Panc1 (cell line): Measurements from ENCODE around the gene SLC22A23. TPM values are rescaled to one million over a fixed set of nuclear protein-coding genes. Genes with fewer than 3 reads are reported as not detected.
"Not testable (repeated sequence)": the region's sequence is repeated elsewhere in the genome, so short reads cannot be mapped to it uniquely, and the experiment has no call there.

Source experiments
- ATAC-seq: fragments of 200-7000 bp; cut with Tn5 transposase; 2 replicates; pipeline ENCODE4 v1.9.1; 2020; ENCODE audit warnings: mild to moderate bottlenecking, moderate library complexity
- BruUV-seq: library from RNA; stranded (reverse); fragments of 400-500 nt; replicated peaks from 2 replicates; lab custom pipeline; 2021; lab: Mats Ljungman, UMichigan
- CTCF ChIA-PET: fragments of 300-600 bp; sonication (Branson Sonifier 250); formaldehyde crosslinking; loops from one replicate; lab custom pipeline; 2022; ENCODE audit warnings: antibody characterized with exemption; lab: Charles Lee
- POLR2A ChIA-PET: fragments of 300-600 bp; sonication (Branson Sonifier 250); formaldehyde crosslinking; loops from one replicate; lab custom pipeline; 2022; ENCODE audit warnings: antibody characterized with exemption; lab: Charles Lee
- DNase-seq: peaks from one replicate; pipeline ENCODE4 v3.0.0-alpha.2; 2010; ENCODE audit warnings: low read depth, low spot score
- H3K27ac ChIP-seq: 2 replicates; pipeline ENCODE4 v1.5.1; 2011; ENCODE audit warnings: mild to moderate bottlenecking, low read length, inconsistent platforms
- H3K27me3 ChIP-seq: fragments of 200-500 bp; sonication (Bioruptor generic); 2 replicates; pipeline ENCODE4 v1.6.0; 2014; ENCODE audit warnings: low read length, inconsistent platforms; ENCODE audit not compliant: control insufficient read depth, insufficient read depth
- H3K36me3 ChIP-seq: fragments of 200-500 bp; sonication (Bioruptor generic); 2 replicates; pipeline ENCODE4 v1.5.1; 2014; ENCODE audit warnings: inconsistent platforms, mild to moderate bottlenecking, low read length, moderate library complexity; ENCODE audit not compliant: control insufficient read depth, insufficient read depth
- H3K4me1 ChIP-seq: 2 replicates; pipeline ENCODE4 v1.5.1; 2011; ENCODE audit warnings: inconsistent platforms, mild to moderate bottlenecking, low read length, moderate library complexity; ENCODE audit not compliant: control insufficient read depth, insufficient read depth
- H3K4me3 ChIP-seq, 2 experiments: 2 replicates each; pipeline ENCODE4 v1.5.1; 2011 to 2012; ENCODE audit warnings: low read depth in 2 of 2, low read length in 2 of 2, mild to moderate bottlenecking in 2 of 2, inconsistent platforms in 1 of 2, moderate library complexity in 1 of 2
- H3K9me3 ChIP-seq: fragments of 200-500 bp; sonication (Bioruptor generic); 2 replicates; pipeline ENCODE4 v1.5.1; 2014; ENCODE audit warnings: low read depth, mild to moderate bottlenecking, inconsistent platforms, low read length, moderate library complexity; ENCODE audit not compliant: control insufficient read depth, insufficient read depth
- CTCF ChIP-seq: fragments of 450-650 bp; IDR thresholded peaks from 2 replicates; pipeline ENCODE4 v1.5.1; 2017; ENCODE audit warnings: mild to moderate bottlenecking
- POLR2AphosphoS5 ChIP-seq: IDR thresholded peaks from 2 replicates; pipeline ENCODE4 v1.6.1; 2012; ENCODE audit warnings: mild to moderate bottlenecking, low read depth, low read length, moderate library complexity
- REST ChIP-seq, 2 experiments: IDR thresholded peaks; 2 replicates each; pipeline ENCODE4 v1.6.1; 2011 to 2012; ENCODE audit warnings: low read depth in 2 of 2, control low read depth in 1 of 2, low read length in 1 of 2, mild to moderate bottlenecking in 1 of 2, moderate library complexity in 1 of 2; ENCODE audit not compliant: insufficient read depth in 1 of 2
- SIN3A ChIP-seq: IDR thresholded peaks from 2 replicates; pipeline ENCODE4 v1.6.1; 2012; ENCODE audit warnings: low read depth, mild to moderate bottlenecking, low read length, moderate library complexity, borderline replicate concordance; ENCODE audit not compliant: insufficient read depth
- TCF7L2 ChIP-seq: IDR thresholded peaks from 2 replicates; pipeline ENCODE4 v1.6.1; 2011; ENCODE audit warnings: mild to moderate bottlenecking, low read depth, low read length, inconsistent platforms
- in situ Hi-C: cut with HindIII; loops from 2 replicates; pipeline ENCODE4 v1.10.0; 2016; ENCODE audit warnings: low sequenced_read_pairs, low pct_unique_long_range_greater_than_20kb
- intact Hi-C: fragments of 100-400 bp; cut with micrococcal nuclease; formaldehyde crosslinking; loops from one replicate; pipeline ENCODE4 v1.10.0; 2022; ENCODE audit not compliant: unreplicated experiment
- total RNA-seq: library from RNA; stranded (reverse); gene quantifications from one replicate; pipeline ENCODE4 v1.2.1, GENCODE V29; 2021; ENCODE audit not compliant: unreplicated experiment

The SLC22A23 gene
- total RNA-seq, 1 experiment from 2014 or later, result 4.5 TPM

DNA sequence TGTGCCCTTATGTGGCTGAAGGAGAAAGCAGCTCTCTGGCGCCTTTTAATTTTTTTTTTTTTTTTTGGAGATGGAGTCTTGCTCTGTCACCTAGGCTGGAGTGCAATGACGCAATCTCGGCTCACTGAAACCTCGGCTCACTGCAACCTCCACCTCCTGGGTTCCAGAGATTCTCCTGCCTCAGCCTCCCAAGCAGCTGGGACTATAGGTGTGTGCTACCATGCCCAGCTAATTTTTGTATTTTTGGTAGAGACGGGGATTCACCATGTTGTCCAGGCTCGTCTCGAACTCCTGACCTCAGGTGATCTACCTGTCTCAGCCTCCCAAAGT lies 212.1 kb downstream of the SLC22A23 start:
- POLR2A ChIA-PET, result interaction anchor here (0.6 to 0.7 kb wide), 2 partner anchors 33 to 255 kb away, joined by 5 to 10 read pairs; no protein-coding TSS in a partner anchor
- BruUV-seq, H3K36me3 ChIP-seq, intact Hi-C loops, H3K4me3 ChIP-seq, H3K27ac ChIP-seq, ATAC-seq, CTCF ChIA-PET, in situ Hi-C loops, H3K9me3 ChIP-seq, H3K4me1 ChIP-seq, DNase-seq, H3K27me3 ChIP-seq: not testable (repeated sequence)

DNA sequence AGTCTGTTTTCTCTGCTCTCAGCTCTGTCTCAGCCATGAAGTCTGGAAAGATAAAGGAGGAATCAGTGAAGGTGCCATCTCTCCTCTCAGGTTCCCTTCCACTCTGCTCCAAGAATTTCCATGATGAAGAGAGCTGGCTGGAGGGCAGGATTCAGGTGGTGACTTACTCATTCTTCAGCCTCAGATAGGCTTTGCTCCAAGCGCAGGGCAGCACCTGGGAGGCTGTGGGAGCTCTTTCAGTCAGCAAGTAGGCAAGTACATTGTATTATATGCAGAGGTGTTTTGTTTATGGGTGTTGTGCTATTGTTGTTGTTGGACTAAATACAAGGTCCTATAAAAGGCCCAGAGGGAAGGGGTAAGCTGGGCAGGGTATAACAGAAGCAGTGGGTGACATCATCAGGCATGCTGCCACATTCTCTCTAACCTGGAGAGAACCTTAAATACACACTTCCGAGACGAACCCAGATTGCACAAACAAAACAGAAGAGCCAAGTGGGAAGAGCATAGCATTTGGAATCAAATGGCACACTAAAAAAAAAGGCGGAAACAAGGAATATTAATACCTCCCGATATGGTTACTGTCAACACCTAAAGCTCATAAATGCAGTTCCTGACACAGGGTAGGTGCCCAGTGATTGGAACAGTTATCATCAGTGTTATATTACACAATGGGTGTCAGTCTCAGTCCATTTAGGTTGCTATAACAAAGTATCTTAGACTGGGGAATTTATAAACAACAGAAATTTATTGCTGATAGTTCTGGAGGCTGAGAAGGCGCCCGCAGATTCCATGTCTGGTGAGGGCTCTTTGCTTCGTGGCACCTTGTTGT lies 212.6 kb downstream of the SLC22A23 start:
- Histone ChIP-seq H3K36me3 (no peaks in the 10 kb centered on the region), H3K4me3 (no peak overlapping the region), H3K27ac (no peak overlapping the region), H3K9me3 (no peaks in the 10 kb centered on the region), H3K27me3 (no peaks in the 10 kb centered on the region), H3K4me1 (peaks cover 7% of the 10 kb centered on the region; the same call in 1 of the 2 replicates)
- POLR2A ChIA-PET, result interaction anchor here (0.6 kb wide), 1 partner anchor 255 kb away, joined by 5 read pairs; no protein-coding TSS in a partner anchor
- intact Hi-C loops (no loop called here), in situ Hi-C loops (no loop called here)
- no TSS peak for BruUV-seq
- ATAC-seq, result no peak
- CTCF ChIA-PET, result no interaction called here
- TF ChIP-seq CTCF, result no peak
- TF ChIP-seq POLR2AphosphoS5, result no peak
- no peak for TF ChIP-seq TCF7L2
- TF ChIP-seq SIN3A, result no peak
- no peak for TF ChIP-seq REST (IDR thresholded peaks at IDR 0.05; ENCODE audit: insufficient read depth in 1 of 2, low read depth in 2 of 2, low read length in 1 of 2)
- DNase-seq, result no peak

- POLR2A ChIA-PET, result no interaction called here
- Histone ChIP-seq H3K4me3 (no peak overlapping the region), H3K4me1 (peaks cover under 1% of the 10 kb centered on the region; the same call in 1 of the 2 replicates), H3K9me3 (no peaks in the 10 kb centered on the region), H3K36me3 (no peaks in the 10 kb centered on the region), H3K27ac (no peak overlapping the region), H3K27me3 (no peaks in the 10 kb centered on the region)
- CTCF ChIA-PET, result no interaction called here
- TF ChIP-seq REST (IDR thresholded peaks at IDR 0.05; ENCODE audit: insufficient read depth in 1 of 2, low read depth in 2 of 2, low read length in 1 of 2) (no peak), SIN3A (no peak), CTCF (no peak), POLR2AphosphoS5 (no peak), TCF7L2 (no peak)
- BruUV-seq, result no TSS peak
- intact Hi-C loops, result no loop called here
- DNase-seq (no peak), ATAC-seq (no peak)
- in situ Hi-C loops, result no loop called here
Observed at GRCh38 chr6:3242768-3243167, 214.1 kb downstream of the SLC22A23 start.
